HCT116 (cell line): Measurements from ENCODE around the gene ERP27. TPM values are rescaled to one million over a fixed set of nuclear protein-coding genes. Genes with fewer than 3 reads are reported as not detected.

Experiments used
- ATAC-seq: fragments of 200-7000 bp; cut with Tn5 transposase; 2 replicates; pipeline ENCODE4 v1.9.1; 2020; ENCODE audit warnings: mild to moderate bottlenecking, moderate library complexity
- BruUV-seq: library from RNA; stranded (reverse); fragments of 400-500 nt; replicated peaks from 2 replicates; lab custom pipeline; 2021; lab: Mats Ljungman, UMichigan
- CTCF ChIA-PET: fragments of 300-600 bp; sonication (Branson Sonifier 250); formaldehyde crosslinking; loops from one replicate; lab custom pipeline; 2021; ENCODE audit warnings: antibody characterized with exemption; lab: Charles Lee
- POLR2A ChIA-PET: fragments of 300-600, 350-600 bp; sonication (Branson Sonifier 250); formaldehyde crosslinking; loops from one replicate; lab custom pipeline; 2021; ENCODE audit warnings: antibody characterized with exemption; lab: Charles Lee
- RAD21 ChIA-PET, 2 experiments: fragments of 300-600 bp; sonication (Branson Sonifier 250); formaldehyde crosslinking; loops; one replicate each; lab custom pipeline; 2023; ENCODE audit warnings: low total read pairs in 2 of 2; ENCODE audit not compliant: uncharacterized antibody in 2 of 2, unreplicated experiment in 2 of 2, low non-redundant PET in 1 of 2; lab: Charles Lee
- DNase-seq: peaks from one replicate; pipeline ENCODE4 v3.0.0-alpha.2; 2010; ENCODE audit warnings: low read depth, low spot score
- H2AFZ ChIP-seq: fragments of 200-600 bp; shearing (Covaris generic), sonication (generic); 2 replicates; pipeline ENCODE4 v1.6.1; 2017; ENCODE audit warnings: low read depth, mixed run types, mixed read lengths, antibody characterized with exemption, low read length; ENCODE audit not compliant: poor library complexity, severe bottlenecking
- H3K27ac ChIP-seq: 2 replicates; pipeline ENCODE4 v1.5.1; 2012; ENCODE audit warnings: low read depth, low read length
- H3K27me3 ChIP-seq: fragments of 200-600 bp; sonication (generic); 2 replicates; pipeline ENCODE4 v1.6.1; 2016; ENCODE audit warnings: mixed run types, low read length, mixed read lengths; ENCODE audit not compliant: insufficient read depth
- H3K36me3 ChIP-seq, 2 experiments: fragments of 200-500 bp in 1 of 2; fragments of 200-600 bp in 1 of 2; sonication (Bioruptor generic) in 1 of 2; sonication (generic) in 1 of 2; 2 replicates each; pipeline versions ENCODE4 v1.5.1 to v1.6.1; 2014 to 2016; ENCODE audit warnings: low read length in 2 of 2, inconsistent platforms in 1 of 2, mixed read lengths in 1 of 2, mixed run types in 1 of 2; ENCODE audit not compliant: insufficient read depth in 2 of 2, control insufficient read depth in 1 of 2
- H3K4me1 ChIP-seq, 2 experiments: fragments of 200-600 bp in 1 of 2; sonication (generic) in 1 of 2; 2 replicates each; pipeline versions ENCODE4 v1.5.1 to v1.6.1; 2012 to 2017; ENCODE audit warnings: low read length in 2 of 2, inconsistent platforms in 1 of 2, mild to moderate bottlenecking in 1 of 2, mixed read lengths in 1 of 2, mixed run types in 1 of 2, moderate library complexity in 1 of 2; ENCODE audit not compliant: insufficient read depth in 2 of 2, control insufficient read depth in 1 of 2
- H3K4me2 ChIP-seq: fragments of 200-600 bp; sonication (generic); 2 replicates; pipeline ENCODE4 v1.6.1; 2017; ENCODE audit warnings: mixed run types, low read length, mixed read lengths
- H3K4me3 ChIP-seq, 2 experiments: fragments of 200-600 bp in 1 of 2; sonication (generic) in 1 of 2; replicated peaks in 1 of 2; 2 replicates each; pipeline ENCODE4 v1.5.1; 2011 to 2016; ENCODE audit warnings: low read length in 2 of 2, control low read depth in 1 of 2, low read depth in 1 of 2, mild to moderate bottlenecking in 1 of 2, mixed read lengths in 1 of 2, mixed run types in 1 of 2
- H3K79me2 ChIP-seq: fragments of 200-600 bp; sonication (generic); 2 replicates; pipeline ENCODE4 v1.6.1; 2017; ENCODE audit warnings: mild to moderate bottlenecking, mixed run types, low read length, moderate library complexity, mixed read lengths; ENCODE audit not compliant: insufficient read depth
- H3K9ac ChIP-seq: fragments of 200-600 bp; sonication (generic); 2 replicates; pipeline ENCODE4 v1.6.1; 2016; ENCODE audit warnings: low read length, mixed read lengths
- H3K9me2 ChIP-seq: fragments of 200-600 bp; sonication (generic), shearing (Covaris generic); 2 replicates; pipeline ENCODE4 v1.6.1; 2017; ENCODE audit warnings: mixed run types, mild to moderate bottlenecking, moderate library complexity; ENCODE audit not compliant: insufficient read depth
- H3K9me3 ChIP-seq, 2 experiments: fragments of 200-500 bp in 1 of 2; fragments of 200-600 bp in 1 of 2; sonication (Bioruptor generic) in 1 of 2; sonication (generic) in 1 of 2; 2 replicates each; pipeline ENCODE4 v1.6.1; 2014 to 2017; ENCODE audit warnings: low read length in 2 of 2, mixed read lengths in 2 of 2, inconsistent platforms in 1 of 2, low read depth in 1 of 2, mild to moderate bottlenecking in 1 of 2, mixed run types in 1 of 2, moderate library complexity in 1 of 2; ENCODE audit not compliant: control insufficient read depth in 1 of 2, insufficient read depth in 1 of 2
- H4K20me1 ChIP-seq: fragments of 200-600 bp; sonication (generic), shearing (Covaris generic); 2 replicates; pipeline ENCODE4 v1.6.1; 2017; ENCODE audit warnings: mixed run types, mild to moderate bottlenecking, moderate library complexity; ENCODE audit not compliant: insufficient read depth
- CEBPB ChIP-seq: IDR thresholded peaks from 2 replicates; pipeline ENCODE4 v1.6.1; 2012; ENCODE audit warnings: low read depth
- EGR1 ChIP-seq: IDR thresholded peaks from 2 replicates; pipeline ENCODE4 v1.6.1; 2012; ENCODE audit warnings: low read depth
- ELF1 ChIP-seq: IDR thresholded peaks from 2 replicates; pipeline ENCODE4 v1.6.1; 2012; ENCODE audit warnings: low read depth, borderline replicate concordance
- JUND ChIP-seq: IDR thresholded peaks from 2 replicates; pipeline ENCODE4 v1.6.1; 2012
- SIN3A ChIP-seq: IDR thresholded peaks from 2 replicates; pipeline ENCODE4 v1.6.1; 2012; ENCODE audit warnings: low read depth
- SRF ChIP-seq: IDR thresholded peaks from 2 replicates; pipeline ENCODE4 v1.6.1; 2012; ENCODE audit warnings: low read depth
- TCF7L2 ChIP-seq: IDR thresholded peaks from 2 replicates; pipeline ENCODE4 v1.7.0; 2011; ENCODE audit warnings: borderline replicate concordance, inconsistent platforms; ENCODE audit not compliant: insufficient read depth, insufficient read length; ENCODE audit errors: extremely low read depth
- YY1 ChIP-seq: IDR thresholded peaks from 2 replicates; pipeline ENCODE4 v1.6.1; 2011; ENCODE audit warnings: low read length, low read depth, moderate library complexity, mild to moderate bottlenecking; ENCODE audit not compliant: insufficient replicate concordance; ENCODE audit errors: extremely low read depth
- intact Hi-C: fragments of 100-400 bp; cut with micrococcal nuclease; formaldehyde crosslinking; loops from 2 replicates; pipeline ENCODE4 v1.10.0; 2022
- total RNA-seq: library from RNA; stranded (reverse); gene quantifications from one replicate; pipeline ENCODE4 v1.2.1, GENCODE V29; 2021; ENCODE audit not compliant: unreplicated experiment
- TF ChIP-seq, protein P1 (sequence below), 3 experiments: fragments of 200-600 bp in 1 of 3; sonication (generic) in 1 of 3; IDR thresholded peaks in 2 of 3; conservative IDR thresholded peaks in 1 of 3; 2 replicates each; pipeline ENCODE4 v1.5.1; 2012 to 2017; ENCODE audit warnings: low read depth in 2 of 3, low read length in 2 of 3, antibody characterized with exemption in 1 of 3, borderline replicate concordance in 1 of 3, control low read depth in 1 of 3, mild to moderate bottlenecking in 1 of 3, mixed read lengths in 1 of 3, mixed run types in 1 of 3, moderate library complexity in 1 of 3; ENCODE audit not compliant: insufficient read depth in 1 of 3
- TF ChIP-seq, protein P2 (sequence below): IDR thresholded peaks from 2 replicates; pipeline ENCODE4 v1.6.1; 2012
- TF ChIP-seq, protein P3 (sequence below): IDR thresholded peaks from 2 replicates; pipeline ENCODE4 v1.6.1; 2011; ENCODE audit warnings: mild to moderate bottlenecking, low read length, moderate library complexity; ENCODE audit not compliant: insufficient replicate concordance; ENCODE audit errors: extremely low read depth

ERP27 gene
- total RNA-seq, 1 experiment from 2014 or later = 0.39 TPM

DNA sequence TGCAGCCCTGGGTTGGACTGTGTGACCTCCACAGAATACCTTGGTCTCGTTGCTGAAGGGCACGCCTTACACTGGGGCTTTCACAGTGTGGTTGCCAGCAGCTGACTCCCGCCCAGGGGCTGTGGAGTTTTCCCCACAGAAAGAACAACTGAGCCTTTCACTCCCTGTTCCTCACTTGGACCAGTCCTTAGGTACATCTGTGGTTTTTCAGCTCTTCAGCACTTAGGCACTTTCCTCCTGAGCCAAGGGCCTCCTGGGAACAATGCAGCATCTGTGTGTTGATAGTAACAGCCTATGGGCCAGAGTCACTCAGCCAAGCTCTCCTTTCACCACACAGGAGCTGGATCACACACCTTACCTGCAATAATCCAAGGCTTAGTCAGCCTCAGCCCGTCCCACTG is 25.0 kb downstream of the ERP27 start:
- ATAC-seq (peak; percentile 79), DNase-seq (peak; percentile 42)
- H3K27me3 ChIP-seq = no peaks in the 10 kb centered on the region
- H3K79me2 ChIP-seq = no peaks in the 10 kb centered on the region
- no peak overlapping the region for H2AFZ ChIP-seq
- no peaks in the 10 kb centered on the region for H4K20me1 ChIP-seq
- RAD21 ChIA-PET = no interaction called here
- H3K36me3 ChIP-seq = no peaks in the 10 kb centered on the region
- H3K4me2 ChIP-seq = peak overlapping the region; percentile 13; the same call in 1 of the 2 replicates
- H3K4me3 ChIP-seq = no peak overlapping the region
- H3K9me3 ChIP-seq = no peaks in the 10 kb centered on the region
- H3K27ac ChIP-seq = no peak overlapping the region
- no peaks in the 10 kb centered on the region for H3K9me2 ChIP-seq
- intact Hi-C loops = no loop called here
- TF ChIP-seq, protein P1, sequence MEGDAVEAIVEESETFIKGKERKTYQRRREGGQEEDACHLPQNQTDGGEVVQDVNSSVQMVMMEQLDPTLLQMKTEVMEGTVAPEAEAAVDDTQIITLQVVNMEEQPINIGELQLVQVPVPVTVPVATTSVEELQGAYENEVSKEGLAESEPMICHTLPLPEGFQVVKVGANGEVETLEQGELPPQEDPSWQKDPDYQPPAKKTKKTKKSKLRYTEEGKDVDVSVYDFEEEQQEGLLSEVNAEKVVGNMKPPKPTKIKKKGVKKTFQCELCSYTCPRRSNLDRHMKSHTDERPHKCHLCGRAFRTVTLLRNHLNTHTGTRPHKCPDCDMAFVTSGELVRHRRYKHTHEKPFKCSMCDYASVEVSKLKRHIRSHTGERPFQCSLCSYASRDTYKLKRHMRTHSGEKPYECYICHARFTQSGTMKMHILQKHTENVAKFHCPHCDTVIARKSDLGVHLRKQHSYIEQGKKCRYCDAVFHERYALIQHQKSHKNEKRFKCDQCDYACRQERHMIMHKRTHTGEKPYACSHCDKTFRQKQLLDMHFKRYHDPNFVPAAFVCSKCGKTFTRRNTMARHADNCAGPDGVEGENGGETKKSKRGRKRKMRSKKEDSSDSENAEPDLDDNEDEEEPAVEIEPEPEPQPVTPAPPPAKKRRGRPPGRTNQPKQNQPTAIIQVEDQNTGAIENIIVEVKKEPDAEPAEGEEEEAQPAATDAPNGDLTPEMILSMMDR (IDR thresholded peaks at IDR 0.05 in 2 of 3, conservative IDR thresholded peaks at IDR 0.05 in 1 of 3; ENCODE audit: borderline replicate concordance in 1 of 3, insufficient read depth in 1 of 3, low read depth in 2 of 3, low read length in 2 of 3) = no peak
- TF ChIP-seq, protein P2, sequence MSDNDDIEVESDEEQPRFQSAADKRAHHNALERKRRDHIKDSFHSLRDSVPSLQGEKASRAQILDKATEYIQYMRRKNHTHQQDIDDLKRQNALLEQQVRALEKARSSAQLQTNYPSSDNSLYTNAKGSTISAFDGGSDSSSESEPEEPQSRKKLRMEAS = 0 out of 2 replicates have a peak, but pooled peaks have one; percentile 22
- BruUV-seq = no TSS peak
- H3K4me1 ChIP-seq = peaks cover 0 to 36% of the 10 kb centered on the region in 2 experiments; a peak in 3 of 4 replicates
- POLR2A ChIA-PET = no interaction called here
- no peak overlapping the region for H3K9ac ChIP-seq
- CTCF ChIA-PET = no interaction called here

DNA sequence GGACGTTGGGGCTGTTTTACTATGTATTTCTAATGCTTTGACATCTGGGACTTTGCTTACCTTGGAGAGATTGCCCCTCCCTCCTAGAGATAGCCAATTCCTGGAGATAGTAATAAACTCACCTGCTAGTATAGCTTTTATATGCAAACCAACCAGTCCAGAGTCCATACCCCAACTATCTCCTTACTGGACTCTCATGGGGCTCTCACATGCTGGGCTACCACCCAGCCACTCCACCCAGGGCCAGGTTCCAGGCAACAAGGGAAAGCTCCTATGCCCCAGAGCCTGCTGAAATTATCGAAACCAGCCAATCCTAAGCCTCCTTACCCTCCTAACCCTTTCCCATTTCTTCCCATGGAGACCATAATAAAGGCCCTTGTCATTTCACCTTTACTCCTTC is 27.2 kb downstream of the ERP27 start:
- H3K79me2 ChIP-seq = no peaks in the 10 kb centered on the region
- no peaks in the 10 kb centered on the region for H4K20me1 ChIP-seq
- no peaks in the 10 kb centered on the region for H3K36me3 ChIP-seq
- H3K27me3 ChIP-seq = no peaks in the 10 kb centered on the region
- RAD21 ChIA-PET = no interaction called here
- no peak overlapping the region for H3K4me2 ChIP-seq
- POLR2A ChIA-PET = no interaction called here
- CTCF ChIA-PET = no interaction called here
- H3K9me3 ChIP-seq = no peaks in the 10 kb centered on the region
- peaks cover 0 to 36% of the 10 kb centered on the region in 2 experiments; a peak in 3 of 4 replicates for H3K4me1 ChIP-seq
- no TSS peak for BruUV-seq
- ATAC-seq (no peak), DNase-seq (no peak)
- H3K4me3 ChIP-seq = no peak overlapping the region
- no peaks in the 10 kb centered on the region for H3K9me2 ChIP-seq
- no peak overlapping the region for H2AFZ ChIP-seq
- peak overlapping the region; percentile 53; the same call in 1 of the 2 replicates for H3K27ac ChIP-seq
- intact Hi-C loops = no loop called here
- H3K9ac ChIP-seq = no peak overlapping the region
- TF ChIP-seq SIN3A = no peak
- TF ChIP-seq, protein P2 = no peak
- no peak for TF ChIP-seq TCF7L2
- TF ChIP-seq CEBPB = no peak
- no peak for TF ChIP-seq SRF
- TF ChIP-seq, protein P1 (IDR thresholded peaks at IDR 0.05 in 2 of 3, conservative IDR thresholded peaks at IDR 0.05 in 1 of 3; ENCODE audit: borderline replicate concordance in 1 of 3, insufficient read depth in 1 of 3, low read depth in 2 of 3, low read length in 2 of 3) = no peak
- TF ChIP-seq, protein P3, sequence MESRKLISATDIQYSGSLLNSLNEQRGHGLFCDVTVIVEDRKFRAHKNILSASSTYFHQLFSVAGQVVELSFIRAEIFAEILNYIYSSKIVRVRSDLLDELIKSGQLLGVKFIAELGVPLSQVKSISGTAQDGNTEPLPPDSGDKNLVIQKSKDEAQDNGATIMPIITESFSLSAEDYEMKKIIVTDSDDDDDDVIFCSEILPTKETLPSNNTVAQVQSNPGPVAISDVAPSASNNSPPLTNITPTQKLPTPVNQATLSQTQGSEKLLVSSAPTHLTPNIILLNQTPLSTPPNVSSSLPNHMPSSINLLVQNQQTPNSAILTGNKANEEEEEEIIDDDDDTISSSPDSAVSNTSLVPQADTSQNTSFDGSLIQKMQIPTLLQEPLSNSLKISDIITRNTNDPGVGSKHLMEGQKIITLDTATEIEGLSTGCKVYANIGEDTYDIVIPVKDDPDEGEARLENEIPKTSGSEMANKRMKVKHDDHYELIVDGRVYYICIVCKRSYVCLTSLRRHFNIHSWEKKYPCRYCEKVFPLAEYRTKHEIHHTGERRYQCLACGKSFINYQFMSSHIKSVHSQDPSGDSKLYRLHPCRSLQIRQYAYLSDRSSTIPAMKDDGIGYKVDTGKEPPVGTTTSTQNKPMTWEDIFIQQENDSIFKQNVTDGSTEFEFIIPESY = no peak
- TF ChIP-seq JUND = no peak
- TF ChIP-seq ELF1 = no peak
- no peak for TF ChIP-seq YY1
- TF ChIP-seq EGR1 = no peak
